DMS79 treated with DMSO at 0.1 percent for 48 hours (cell line): ENCODE results near the gene INPP5A.
"Not testable (repeated sequence)": the region's sequence is repeated elsewhere in the genome, so short reads cannot be mapped to it uniquely, and the experiment has no call there.

Experiments
- DNase-seq: peaks from one replicate; lab custom pipeline; 2025; lab: John Stamatoyannopoulos, UW

Gene INPP5A

DNA sequence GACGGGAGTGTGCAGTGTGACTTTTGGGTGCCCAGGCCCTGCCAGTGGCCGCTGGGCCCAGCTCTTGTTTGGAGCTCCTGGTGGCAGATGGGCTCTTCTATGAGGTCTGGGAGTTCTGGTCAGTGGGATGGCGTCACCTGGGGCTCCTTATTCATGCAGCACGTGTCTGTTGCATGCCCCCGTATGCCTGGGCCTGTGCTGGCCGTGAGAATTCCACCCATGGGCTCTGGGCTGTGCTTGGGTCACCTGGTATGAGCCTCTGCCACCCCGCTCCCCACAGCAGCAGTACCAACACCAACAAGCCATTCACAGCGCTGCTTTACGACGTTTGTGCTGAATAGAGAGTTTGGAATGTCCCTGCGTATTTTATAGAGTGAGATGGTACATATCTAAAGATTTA is 27.1 kb downstream of the INPP5A start:
- DNase-seq = no peak

DNA sequence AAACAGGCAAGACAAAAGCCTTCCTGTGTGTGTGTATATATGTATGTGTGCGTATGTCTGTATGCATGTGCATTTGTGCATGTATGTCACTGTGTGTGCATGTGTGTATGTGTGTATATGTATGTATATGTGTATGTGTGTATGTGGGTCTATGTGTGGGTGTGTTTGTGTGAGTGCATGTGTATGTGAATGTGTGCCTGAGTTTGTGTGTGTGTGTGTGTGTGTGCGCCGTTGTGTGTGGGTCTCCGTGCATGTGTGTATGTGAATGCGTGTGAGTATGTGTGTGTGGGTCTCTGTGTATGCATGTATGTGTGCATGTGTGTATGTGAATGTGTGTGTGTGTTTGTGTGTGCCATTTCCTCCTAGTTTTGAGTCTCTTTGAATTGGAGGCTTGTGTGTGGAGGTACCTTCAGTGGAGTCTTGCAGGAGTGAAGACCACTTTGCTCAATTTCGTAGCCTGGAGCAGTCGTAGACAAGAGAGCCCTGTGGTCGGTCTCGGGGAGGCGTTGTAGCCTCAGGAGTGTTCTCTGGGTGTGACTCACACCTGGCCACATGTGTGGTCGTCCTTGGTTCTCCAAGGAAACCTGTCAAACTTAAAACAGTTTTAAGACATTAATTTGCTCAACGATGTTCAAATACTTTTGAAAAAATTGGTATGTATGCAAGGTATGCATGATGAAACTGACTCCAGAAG is 28.1 kb downstream of the INPP5A start:
- DNase-seq = no peak

DNA sequence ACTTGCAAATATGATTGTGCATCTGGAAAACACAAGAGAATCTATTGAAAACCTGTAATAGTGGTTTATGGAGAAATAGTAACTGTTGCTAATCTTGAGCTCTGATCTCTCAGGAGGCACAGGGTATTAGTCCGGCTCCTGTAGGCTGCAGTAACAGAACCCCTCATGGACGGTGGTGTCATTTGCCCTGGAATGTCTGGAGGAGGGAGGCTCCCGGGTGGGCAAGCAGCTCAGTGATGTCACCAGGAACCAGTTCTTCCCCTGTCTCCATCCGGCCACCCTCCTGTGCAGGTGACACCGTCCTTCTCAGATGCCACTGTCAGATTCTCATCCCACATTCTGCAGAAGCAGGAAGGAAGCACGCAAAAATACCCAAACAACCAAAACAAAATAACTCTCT is 29.3 kb downstream of the INPP5A start:
- DNase-seq = no peak

DNA sequence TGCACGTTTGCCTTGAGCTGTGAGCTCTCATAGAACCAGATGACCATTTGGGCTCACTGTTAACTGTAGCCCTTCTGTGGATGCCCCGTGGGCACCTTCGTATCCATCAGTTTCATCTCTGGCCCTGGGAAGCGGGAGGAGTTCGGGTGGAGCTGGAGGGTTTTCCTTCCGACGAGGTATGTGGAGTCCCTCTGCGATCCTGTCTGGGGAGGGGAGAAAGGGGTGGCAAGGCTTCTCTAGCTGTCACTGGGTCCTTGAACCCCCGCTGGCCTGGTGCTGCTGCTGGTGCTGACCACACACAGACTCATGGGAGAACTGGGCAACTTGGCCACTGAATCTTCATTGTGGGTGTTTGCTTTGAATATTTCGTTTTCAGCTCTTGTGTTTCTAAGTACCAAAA is 32.7 kb downstream of the INPP5A start:
- DNase-seq = no peak

DNA sequence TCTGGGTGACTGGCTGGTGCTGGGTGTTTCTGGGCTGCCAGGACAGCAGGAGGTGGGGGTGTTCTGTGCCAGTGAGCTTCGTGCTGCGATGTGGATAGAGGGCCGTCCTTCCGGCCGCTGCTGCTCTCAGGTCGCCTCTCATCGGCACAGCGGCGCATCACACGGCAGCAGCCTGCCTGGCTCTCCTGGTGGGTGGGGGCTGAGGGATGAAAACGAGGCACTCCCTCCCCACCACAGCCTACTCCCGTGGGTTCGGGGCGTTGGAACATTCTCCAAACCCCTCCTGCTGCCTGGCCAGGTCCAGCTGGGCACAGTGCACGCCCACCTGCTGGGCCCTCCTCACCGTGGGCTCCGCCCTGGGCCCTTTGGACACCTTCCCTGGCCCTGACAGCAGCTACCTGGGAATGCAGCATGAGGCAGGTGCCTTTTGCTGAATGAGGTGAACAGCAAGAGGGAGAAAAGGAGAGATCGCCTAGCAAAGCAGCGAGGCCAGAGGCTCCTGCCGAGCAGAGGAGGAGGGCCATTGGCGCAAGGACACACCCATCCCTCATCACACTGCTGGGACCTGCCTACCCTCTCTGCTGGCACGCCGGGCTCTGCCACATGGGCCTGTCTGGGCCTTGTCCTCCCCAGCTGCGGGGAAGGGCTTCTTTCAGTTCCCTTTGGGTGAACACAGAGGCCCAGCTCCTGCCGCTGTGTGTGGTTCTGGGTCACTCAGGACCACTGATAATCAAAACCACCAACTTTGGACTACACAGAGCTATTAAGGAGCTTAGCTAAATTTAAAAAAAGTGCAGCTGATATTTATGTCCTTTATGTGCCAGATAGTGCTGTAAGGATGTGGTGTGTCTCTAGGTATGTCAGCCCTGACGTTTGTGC is 33.4 kb downstream of the INPP5A start:
- peak; percentile 20 for DNase-seq

DNA sequence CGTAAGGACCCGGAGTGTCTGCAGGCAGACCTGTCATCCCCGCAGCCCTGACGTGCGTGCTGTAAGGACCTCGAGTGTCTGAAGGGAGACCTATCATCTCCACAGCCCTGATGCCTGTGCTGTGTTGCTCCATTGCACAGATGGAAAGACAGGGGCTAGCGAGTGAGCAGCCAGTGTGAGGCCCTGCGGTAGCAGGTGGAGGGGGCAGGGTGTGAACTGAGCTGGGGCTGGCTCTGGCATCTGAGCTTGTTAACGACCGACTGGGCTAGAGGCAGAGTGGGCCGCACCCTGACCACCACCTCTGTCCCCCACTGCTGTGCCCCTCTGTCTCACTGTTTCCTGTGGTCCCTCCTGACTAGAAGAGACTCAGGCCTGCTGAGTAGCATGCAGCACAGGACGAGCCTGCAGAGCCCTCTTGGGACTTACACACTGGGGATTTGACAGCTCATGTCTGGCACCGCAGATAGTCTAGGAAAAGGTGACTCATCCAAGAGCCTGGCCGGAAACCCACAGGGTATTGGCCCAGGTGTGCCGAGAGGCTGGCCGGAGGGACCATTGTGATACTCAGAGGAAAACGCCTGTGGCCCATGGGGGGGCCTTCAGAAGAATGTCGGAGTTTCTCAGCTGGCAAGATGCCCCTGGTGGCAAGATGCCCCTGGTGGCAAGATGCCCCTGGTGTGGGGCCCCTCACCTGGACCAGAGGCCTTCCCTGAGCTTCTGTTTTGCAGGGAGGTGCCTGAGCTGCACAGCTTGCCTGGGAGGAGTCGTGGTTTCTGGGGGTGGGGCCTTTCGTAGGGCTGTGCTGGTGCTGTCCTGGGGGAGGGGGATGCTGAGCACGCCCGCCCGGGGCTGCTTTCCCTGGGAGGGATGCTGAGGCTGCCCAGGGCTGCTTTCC is 34.3 kb downstream of the INPP5A start:
- DNase-seq = no peak

DNA sequence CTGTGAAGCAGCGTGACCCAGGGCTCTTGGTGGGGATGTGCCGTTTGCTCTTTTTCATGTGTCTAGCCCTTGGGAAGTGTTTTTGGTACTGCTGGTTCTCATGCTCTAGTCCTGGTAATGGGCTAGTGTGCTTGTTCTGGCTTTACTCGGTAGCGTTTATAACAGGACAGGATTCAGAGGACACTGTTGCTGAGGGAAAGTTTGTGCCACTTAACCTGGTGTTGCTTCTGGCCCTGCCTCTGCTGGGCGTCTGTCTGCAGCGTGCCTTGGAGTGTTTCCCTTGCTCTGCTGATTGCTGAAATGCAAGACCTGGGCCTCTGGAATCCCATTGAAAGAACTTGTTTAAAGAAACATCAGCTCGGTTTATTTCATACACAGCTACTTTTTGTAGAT is 35.0 kb downstream of the INPP5A start:
- no peak for DNase-seq

DNA sequence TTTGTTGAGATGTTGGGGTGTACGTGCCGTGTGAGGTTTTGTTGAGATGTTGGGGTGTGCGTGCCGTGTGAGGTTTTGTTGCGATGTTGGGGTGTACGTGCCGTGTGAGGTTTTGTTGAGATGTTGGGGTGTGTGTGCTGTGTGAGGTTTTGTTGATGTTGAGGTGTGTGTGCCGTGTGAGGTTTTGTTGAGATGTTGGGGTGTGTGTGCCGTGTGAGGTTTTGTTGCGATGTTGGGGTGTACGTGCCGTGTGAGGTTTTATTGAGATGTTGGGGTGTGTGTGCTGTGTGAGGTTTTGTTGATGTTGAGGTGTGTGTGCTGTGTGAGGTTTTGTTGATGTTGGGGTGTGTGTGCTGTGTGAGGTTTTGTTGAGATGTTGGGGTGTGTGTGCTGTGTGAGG is 35.4 kb downstream of the INPP5A start:
- DNase-seq = not testable (repeated sequence)

DNA sequence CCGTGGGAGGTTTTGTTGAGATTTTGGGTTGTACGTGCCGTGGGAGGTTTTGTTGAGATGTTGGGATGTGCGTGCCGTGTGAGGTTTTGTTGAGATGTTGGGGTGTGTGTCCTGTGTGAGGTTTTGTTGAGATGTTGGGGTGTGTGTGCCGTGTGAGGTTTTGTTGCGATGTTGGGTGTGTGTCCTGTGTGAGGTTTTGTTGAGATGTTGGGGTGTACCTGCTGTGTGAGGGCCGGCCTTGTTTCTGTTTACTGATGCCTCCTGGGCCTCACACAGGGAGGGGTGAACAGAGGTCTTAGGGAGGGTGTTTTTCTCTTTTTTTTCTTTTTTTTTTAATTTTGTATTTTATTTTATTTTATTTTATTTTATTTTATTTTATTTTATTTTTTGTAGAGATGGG is 36.7 kb downstream of the INPP5A start:
- no peak for DNase-seq

DNA sequence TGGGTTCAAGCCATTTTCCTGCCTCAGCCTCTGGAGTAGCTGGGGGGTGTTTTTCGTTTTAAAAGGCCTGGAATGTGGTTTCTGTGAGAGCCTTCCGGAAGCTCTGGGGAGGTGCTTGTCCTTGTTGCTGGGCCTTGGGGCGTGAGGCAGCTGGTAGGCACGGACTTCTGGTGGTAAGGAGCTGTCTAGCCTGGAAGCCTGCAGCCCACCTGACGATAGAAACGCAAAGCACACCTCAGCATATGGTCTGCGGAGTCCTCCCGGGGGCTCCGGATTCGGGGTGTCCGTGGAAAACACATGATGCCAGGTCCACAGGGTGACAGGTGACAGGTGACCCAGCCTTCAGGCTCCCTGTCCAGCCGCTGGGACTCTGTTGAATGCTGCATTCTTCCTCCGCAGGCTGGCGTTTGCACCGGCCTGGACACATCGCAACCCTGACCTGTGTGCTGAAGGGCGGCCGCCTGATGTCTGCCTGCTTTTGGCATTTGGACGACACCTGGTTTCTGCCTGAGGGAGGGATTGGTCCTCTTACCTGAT is 37.3 kb downstream of the INPP5A start:
- DNase-seq = peak; percentile 10

DNA sequence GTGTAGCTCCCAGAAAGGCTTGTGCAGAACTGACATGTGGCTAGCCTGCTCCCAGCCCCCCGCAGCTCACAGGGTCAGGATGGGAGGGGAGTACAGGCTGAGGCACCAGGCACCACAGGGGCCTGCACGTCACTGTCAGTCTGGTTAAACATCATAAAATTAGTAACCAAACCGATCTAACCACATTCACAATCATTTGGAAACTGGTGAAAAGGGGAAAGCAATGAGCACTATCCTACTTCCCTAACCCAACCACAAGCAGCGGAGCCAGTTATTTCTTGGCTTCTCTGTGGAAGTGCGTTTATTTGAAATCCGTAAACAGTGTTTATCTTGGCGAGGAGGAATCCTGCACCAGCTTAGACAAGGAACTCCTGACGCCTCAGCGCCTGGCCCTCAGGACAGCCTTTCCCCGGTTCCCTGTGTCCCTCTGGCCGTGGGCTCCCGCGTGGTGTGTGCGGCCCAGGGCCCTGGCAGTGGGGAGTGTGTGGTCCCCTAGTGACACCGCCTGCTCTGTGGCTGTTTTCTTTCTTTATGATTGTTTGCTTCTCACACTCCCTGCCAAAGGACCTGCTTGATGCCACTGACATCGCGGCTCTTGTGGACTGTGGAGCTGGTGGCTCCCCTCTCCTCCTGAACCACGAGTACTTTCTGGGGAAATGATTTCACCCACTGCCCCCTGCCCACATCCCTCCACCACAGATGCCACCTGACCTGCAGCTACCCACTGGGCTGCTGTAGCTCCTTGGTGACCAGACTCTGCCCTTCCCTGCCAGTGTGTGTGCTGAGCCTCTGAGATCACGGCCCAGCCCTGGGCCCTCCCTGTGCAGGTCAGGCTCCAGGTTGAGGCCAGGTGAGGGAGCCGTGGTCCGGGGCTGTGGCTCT is 38.0 kb downstream of the INPP5A start:
- peak; percentile 4 for DNase-seq

DNA sequence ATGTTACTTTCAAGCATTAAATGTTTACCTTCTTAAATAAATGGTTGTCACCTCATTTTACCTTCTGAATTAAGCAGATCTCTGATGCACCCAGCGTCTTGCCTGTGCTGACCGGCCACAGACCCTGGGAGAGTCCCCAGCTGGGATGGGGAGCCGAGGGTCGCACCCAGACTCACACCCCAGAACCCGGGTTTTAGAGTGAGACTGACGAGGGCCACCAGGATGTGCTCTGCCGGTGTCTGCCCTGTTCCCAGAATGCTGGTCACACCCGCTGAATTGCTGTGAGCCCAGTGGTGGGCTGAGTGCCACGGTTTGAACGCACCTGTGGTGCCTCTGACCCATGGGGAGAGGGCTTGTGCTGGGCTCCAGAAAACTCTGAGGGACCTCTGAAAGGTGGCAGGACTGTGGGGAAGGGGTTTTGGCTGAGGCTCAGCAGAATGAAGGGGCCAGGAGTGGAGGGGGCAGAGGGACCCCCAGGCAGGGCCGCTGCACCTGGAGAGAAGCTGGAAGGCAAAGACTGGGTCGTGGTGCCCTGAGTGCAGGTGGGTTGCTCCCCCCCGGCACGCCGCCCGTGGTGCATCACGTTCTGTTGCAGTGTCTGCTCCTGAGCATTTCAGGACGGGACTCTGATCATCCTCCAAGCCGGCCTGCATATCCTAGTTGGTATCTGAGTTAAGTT is 39.2 kb downstream of the INPP5A start:
- DNase-seq = no peak

DNA sequence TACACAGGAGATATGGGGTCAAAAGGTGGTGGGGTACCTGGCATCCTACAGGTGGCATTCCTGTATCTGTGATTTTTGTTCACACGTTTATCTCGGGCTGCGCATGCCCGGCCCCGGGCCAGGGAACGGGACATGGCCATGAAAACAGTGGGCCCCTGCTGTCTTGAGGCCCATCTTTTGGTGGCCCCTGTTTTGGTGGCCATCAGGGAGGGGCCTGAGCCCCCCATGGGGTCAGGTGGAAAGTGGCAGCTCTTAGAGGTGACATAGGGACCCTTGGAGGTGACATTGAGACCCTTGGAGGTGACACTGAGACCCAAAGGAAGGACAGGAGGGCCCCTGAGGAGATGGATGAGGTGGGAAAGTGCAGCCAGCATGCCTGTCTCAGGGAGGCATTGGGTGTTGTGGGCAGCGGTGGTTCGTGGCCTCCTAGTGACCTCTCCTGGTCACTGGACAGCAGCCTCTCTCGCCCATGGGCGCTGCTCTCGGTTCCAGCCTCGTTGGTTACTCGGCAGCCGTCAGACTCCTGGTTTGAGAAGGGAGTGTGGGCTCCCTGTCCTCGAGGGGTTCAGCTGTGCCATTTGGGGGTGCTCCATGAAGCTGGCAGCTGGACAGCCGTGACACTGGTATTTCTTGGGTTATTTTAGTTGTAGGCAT is 39.9 kb downstream of the INPP5A start:
- DNase-seq = no peak

DNA sequence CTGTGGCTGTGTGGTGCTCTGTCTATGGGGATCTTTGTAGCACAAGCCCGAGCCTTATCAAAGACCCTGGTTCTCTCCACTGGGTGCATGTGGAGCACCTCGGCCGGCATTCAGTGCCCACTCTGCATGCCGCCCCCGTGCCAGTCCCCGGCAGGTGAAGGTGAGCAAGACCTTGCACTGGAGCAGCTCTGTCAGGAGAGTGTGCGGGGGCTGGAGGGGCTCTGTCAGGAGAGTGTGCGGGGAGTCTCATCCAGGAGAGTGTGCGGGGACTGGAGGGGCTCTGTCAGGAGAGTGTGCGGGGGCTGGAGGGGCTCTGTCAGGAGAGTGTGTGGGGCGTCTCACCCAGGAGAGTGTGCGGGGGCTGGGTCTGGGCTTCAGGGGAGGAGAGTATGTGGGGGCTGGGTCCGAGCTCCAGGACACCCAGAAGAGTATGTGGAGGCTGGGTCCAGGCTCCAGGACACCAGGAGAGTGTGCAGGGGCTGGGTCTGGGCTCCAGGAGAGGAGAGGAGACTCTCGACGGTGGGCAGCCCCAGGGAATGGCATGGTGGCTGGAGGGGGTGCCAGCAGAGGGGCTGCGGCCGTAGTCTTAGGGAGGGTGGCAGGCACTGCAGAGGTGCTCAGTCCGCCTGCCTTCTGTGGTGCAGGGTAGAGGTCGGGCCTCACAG is 40.8 kb downstream of the INPP5A start:
- DNase-seq = no peak

DNA sequence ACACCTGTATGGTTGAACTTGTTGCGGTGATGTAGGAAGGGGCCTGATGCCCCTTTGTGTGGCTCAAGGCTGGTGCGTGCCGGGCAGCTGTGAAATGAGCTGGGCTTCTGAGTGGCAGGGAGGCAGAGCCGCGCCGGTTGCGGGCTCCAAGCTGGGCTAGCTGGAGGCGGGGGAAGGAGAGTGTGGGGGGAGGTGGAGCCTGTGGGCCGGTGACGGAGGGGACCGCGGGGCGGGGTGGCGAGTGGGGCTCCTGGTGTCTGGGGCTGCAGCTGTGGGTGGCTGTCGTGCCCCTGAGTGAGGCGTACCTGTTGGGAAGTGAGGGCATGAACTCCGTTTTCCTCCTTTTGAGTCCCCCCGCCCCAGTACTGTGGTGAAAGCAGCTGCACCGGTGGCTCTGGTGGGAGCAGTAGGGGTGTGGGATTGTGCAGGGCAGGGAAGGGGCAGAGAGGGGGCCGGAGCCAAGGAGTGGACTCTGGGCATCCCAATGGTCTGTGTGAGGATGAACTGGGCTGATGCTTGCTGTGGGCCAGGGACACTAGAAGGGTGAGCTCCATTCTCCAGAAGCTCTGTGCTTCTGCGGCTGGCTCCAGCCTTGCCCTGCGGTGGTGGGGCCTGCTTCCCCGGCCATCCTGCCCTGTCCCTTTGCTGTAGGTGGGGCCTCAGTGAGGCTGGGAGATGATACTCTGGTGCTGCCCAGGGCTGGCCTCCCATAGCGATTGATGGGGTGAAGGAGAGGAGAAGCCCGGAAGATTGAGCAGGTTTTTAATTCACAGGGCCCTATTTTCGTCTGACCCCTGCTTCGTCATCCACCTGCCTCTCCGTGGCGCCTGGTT is 41.7 kb downstream of the INPP5A start:
- no peak for DNase-seq

DNA sequence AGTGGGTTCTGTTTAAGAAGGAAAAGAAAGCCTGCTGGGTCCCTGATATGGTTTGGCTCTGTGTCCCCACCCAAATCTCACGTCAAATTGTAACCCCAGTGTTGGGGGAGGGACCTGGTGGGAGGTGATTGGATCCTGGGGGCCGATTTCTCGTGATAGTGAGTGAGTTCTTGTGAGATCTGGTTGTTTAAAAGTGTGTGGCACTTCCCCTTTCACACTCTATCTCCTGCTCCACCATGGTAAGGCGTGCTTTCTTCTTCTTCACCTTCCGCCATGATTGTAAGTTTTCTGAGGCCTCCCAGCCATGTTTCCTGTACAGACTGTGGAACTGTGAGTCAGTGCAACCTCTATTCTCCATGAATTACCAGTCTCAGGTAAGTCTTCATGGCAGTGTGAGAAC is 42.6 kb downstream of the INPP5A start:
- DNase-seq = no peak

DNA sequence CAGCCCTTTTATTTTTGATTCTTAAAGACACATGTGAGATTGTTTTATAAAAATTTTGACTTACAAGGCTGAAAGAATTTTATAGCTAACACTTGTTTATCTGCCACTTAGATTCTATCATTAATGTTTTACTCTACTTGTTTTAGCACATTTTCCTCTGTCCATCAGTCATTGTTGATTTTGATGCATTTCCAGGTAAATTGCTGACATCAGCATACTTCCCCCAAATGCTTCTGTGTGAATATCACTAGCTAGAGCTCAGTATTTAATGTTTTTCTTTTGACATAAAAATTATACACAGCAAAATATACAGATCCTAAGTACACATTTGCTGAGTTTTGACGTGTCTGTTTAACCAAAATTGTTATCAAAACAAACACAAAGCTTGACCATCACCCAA is 43.0 kb downstream of the INPP5A start:
- no peak for DNase-seq

DNA sequence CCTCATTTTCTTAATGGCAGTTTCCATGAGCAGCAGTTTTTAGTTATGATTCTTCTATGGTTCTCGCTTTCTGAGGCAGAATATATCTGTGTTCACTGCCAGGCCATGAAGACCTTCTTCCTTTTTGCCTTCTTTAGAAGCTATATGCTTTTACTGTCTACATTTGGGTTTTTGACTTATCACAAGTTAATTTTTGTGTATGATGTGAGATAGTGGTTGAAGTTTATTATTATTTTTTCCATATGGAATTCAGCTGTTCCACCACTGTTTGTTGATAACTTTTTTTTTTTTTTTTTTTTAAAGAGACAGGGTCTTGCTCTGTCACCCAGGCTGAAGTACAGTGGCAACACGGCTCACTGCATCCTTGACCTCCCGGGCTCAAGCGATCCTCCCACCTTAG is 44.5 kb downstream of the INPP5A start:
- no peak for DNase-seq

DNA sequence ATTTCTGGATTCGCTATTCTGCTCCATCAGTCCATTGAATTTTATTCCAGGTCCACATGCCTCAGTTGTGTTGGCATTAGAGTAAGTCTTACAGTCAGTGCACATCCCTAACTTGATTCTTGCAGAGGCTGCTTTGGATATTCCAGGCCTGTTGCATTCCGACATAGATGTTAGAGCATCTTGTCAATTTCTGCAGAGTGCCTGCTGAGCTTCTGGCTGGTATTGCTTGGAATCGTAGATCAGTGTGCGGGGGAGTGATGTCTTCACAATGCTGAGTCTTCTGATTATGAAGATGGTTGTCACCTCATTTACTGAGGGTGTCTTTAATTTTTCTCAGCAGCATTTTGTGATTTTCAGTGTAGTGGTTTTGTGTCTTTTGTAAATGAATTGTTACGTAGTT is 45.2 kb downstream of the INPP5A start:
- DNase-seq = no peak
